Trophoblast cell (in vitro differentiated cells and primary cell): ENCODE measurements around the gene GPRIN1.

Experiments used
- DNase-seq, 2 donors: peaks; one replicate each; pipeline ENCODE4 v3.0.0-alpha.2; 2016
- H2AFZ ChIP-seq: 2 replicates; pipeline ENCODE4 v1.6.1; 2013; ENCODE audit warnings: low read length, moderate library complexity, mild to moderate bottlenecking; ENCODE audit not compliant: insufficient read depth, poor library complexity
- H2AK5ac ChIP-seq: 2 replicates; pipeline ENCODE4 v1.6.1; 2013; ENCODE audit warnings: mild to moderate bottlenecking, low read length
- H2BK120ac ChIP-seq: 2 replicates; pipeline ENCODE4 v1.6.1; 2013; ENCODE audit warnings: low read length, mild to moderate bottlenecking, moderate library complexity; ENCODE audit not compliant: insufficient read depth, poor library complexity
- H2BK12ac ChIP-seq: 2 replicates; pipeline ENCODE4 v1.6.1; 2013; ENCODE audit warnings: mild to moderate bottlenecking, low read length, moderate library complexity
- H2BK5ac ChIP-seq: 2 replicates; pipeline ENCODE4 v1.6.1; 2013; ENCODE audit warnings: low read length, low read depth, moderate library complexity, mild to moderate bottlenecking; ENCODE audit not compliant: poor library complexity
- H3K14ac ChIP-seq: 2 replicates; pipeline ENCODE4 v1.6.1; 2013; ENCODE audit warnings: mild to moderate bottlenecking, low read length
- H3K18ac ChIP-seq: 2 replicates; pipeline ENCODE4 v1.6.1; 2013; ENCODE audit warnings: mild to moderate bottlenecking, low read length
- H3K23ac ChIP-seq: 2 replicates; pipeline ENCODE4 v1.6.1; 2013; ENCODE audit warnings: low read length
- H3K27ac ChIP-seq: 2 replicates; pipeline ENCODE4 v1.5.1; 2013; ENCODE audit warnings: low read depth, mild to moderate bottlenecking, inconsistent platforms, low read length, moderate library complexity
- H3K27me3 ChIP-seq: 2 replicates; pipeline ENCODE4 v1.6.1; 2013; ENCODE audit warnings: inconsistent platforms, mild to moderate bottlenecking, low read length, moderate library complexity; ENCODE audit not compliant: insufficient read depth
- H3K36me3 ChIP-seq, 2 experiments: 1 replicate in 1 of 2; 2 replicates in 1 of 2; pipeline ENCODE4 v1.6.1; 2013; ENCODE audit warnings: low read length in 2 of 2, mild to moderate bottlenecking in 2 of 2, moderate library complexity in 1 of 2; ENCODE audit not compliant: insufficient read depth in 2 of 2, control insufficient read depth in 1 of 2
- H3K4ac ChIP-seq: 2 replicates; pipeline ENCODE4 v1.6.1; 2013; ENCODE audit warnings: low read depth, mild to moderate bottlenecking, low read length, moderate library complexity
- H3K4me1 ChIP-seq, 2 experiments: 1 replicate in 1 of 2; 2 replicates in 1 of 2; pipeline ENCODE4 v1.6.1; 2013; ENCODE audit warnings: low read length in 2 of 2, mild to moderate bottlenecking in 2 of 2, moderate library complexity in 1 of 2; ENCODE audit not compliant: insufficient read depth in 2 of 2, control insufficient read depth in 1 of 2
- H3K4me2 ChIP-seq: 2 replicates; pipeline ENCODE4 v1.6.1; 2013; ENCODE audit warnings: inconsistent platforms, mild to moderate bottlenecking, low read length, moderate library complexity
- H3K4me3 ChIP-seq: 2 replicates; pipeline ENCODE4 v1.5.1; 2013; ENCODE audit warnings: mild to moderate bottlenecking, low read depth, low read length, inconsistent platforms
- H3K79me1 ChIP-seq: one replicate; pipeline ENCODE4 v1.6.1; 2013; ENCODE audit warnings: low read length
- H3K79me2 ChIP-seq: 2 replicates; pipeline ENCODE4 v1.6.1; 2013; ENCODE audit warnings: low read length, mild to moderate bottlenecking; ENCODE audit not compliant: control insufficient read depth, insufficient read depth, poor library complexity
- H3K9ac ChIP-seq: 2 replicates; pipeline ENCODE4 v1.6.1; 2013; ENCODE audit warnings: mild to moderate bottlenecking, low read length
- H3K9me3 ChIP-seq: 2 replicates; pipeline ENCODE4 v1.6.1; 2013; ENCODE audit warnings: low read depth, mild to moderate bottlenecking, control low read depth, inconsistent platforms, low read length; ENCODE audit not compliant: insufficient read depth
- H4K12ac ChIP-seq: 2 replicates; pipeline ENCODE4 v1.6.1; 2013; ENCODE audit warnings: low read depth, mild to moderate bottlenecking, low read length, moderate library complexity
- H4K8ac ChIP-seq: 2 replicates; pipeline ENCODE4 v1.6.1; 2013; ENCODE audit warnings: low read depth, mild to moderate bottlenecking, low read length, moderate library complexity
- H4K91ac ChIP-seq: one replicate; pipeline ENCODE4 v1.6.1; 2013; ENCODE audit warnings: low read depth, mild to moderate bottlenecking, low read length, moderate library complexity
- WGBS: extraction: QIAGEN DNeasy Blood & Tissue Kit; methylation state at CpG from one replicate; pipeline ENCODE4 v1.1.7; 2013; ENCODE audit warnings: missing lambda C conversion rate; ENCODE audit not compliant: insufficient read length, insufficient coverage; ENCODE audit errors: extremely low coverage; 5-methylcytosine and 5-hydroxymethylcytosine counted together

GPRIN1 gene

DNA sequence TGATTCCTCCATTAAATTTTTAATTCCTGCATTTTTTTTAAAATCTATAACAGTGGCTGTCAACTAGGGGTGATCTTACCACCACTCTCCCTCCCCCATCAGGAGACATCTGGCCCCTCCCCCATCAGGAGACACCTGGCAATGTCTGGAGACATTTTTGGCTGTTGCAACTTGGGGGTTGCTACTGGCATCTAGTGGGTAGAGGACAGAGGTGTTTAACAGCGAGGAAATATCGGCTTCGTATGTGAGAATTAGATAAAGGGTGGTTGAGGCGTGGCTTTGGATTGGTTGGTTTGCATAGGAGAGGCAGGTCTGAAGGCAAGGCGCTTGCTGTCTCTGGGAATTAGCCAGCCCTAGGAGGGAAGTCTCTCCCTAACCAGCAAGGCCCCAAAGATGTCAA is 50.3 kb downstream of the GPRIN1 start:
- no peak overlapping the region for H3K4ac ChIP-seq
- H2BK120ac ChIP-seq, result no peak overlapping the region
- H3K9ac ChIP-seq, result no peak overlapping the region
- no peak overlapping the region for H3K27ac ChIP-seq
- H4K8ac ChIP-seq, result no peak overlapping the region
- H3K14ac ChIP-seq, result no peak overlapping the region
- H3K36me3 ChIP-seq, result no peaks in the 10 kb centered on the region
- no peak overlapping the region for H2BK5ac ChIP-seq
- no peak overlapping the region for H4K91ac ChIP-seq
- no peak overlapping the region for H3K4me2 ChIP-seq
- H3K9me3 ChIP-seq, result peaks cover 1% of the 10 kb centered on the region
- no peak overlapping the region for H4K12ac ChIP-seq
- H2BK12ac ChIP-seq, result no peak overlapping the region
- no peak overlapping the region for H3K23ac ChIP-seq
- no peaks in the 10 kb centered on the region for H3K4me1 ChIP-seq
- H3K4me3 ChIP-seq, result no peak overlapping the region
- no peak overlapping the region for H2AK5ac ChIP-seq
- no peaks in the 10 kb centered on the region for H3K79me2 ChIP-seq
- H3K27me3 ChIP-seq, result no peaks in the 10 kb centered on the region
- H3K18ac ChIP-seq, result no peak overlapping the region
- H3K79me1 ChIP-seq, result no peaks in the 10 kb centered on the region
- H2AFZ ChIP-seq, result no peak overlapping the region
- DNase-seq, result no peak
- 100% methylated on average over 1 of the region's 5 CpGs for WGBS

DNA sequence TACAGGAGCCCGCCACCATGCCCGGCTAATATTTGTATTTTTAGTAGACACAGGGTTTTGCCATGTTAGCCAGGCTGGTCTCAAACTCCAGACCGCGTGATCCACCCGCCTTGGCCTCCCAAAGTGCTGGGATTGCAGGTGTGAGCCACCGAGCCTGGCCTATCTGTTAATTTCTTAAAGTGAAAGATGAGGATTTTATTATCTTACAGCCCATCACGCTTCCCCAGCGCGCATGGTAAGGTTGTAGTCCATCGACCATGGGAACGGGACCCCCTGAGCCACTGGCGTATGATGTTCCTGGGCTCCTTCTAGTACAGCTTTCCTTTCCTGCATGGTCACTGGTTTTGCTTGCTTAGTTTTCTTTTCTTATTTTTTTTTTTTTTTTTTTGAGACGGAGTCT is 52.1 kb downstream of the GPRIN1 start:
- no CpG with 5 or more reads among the region's 13 CpGs for WGBS

DNA sequence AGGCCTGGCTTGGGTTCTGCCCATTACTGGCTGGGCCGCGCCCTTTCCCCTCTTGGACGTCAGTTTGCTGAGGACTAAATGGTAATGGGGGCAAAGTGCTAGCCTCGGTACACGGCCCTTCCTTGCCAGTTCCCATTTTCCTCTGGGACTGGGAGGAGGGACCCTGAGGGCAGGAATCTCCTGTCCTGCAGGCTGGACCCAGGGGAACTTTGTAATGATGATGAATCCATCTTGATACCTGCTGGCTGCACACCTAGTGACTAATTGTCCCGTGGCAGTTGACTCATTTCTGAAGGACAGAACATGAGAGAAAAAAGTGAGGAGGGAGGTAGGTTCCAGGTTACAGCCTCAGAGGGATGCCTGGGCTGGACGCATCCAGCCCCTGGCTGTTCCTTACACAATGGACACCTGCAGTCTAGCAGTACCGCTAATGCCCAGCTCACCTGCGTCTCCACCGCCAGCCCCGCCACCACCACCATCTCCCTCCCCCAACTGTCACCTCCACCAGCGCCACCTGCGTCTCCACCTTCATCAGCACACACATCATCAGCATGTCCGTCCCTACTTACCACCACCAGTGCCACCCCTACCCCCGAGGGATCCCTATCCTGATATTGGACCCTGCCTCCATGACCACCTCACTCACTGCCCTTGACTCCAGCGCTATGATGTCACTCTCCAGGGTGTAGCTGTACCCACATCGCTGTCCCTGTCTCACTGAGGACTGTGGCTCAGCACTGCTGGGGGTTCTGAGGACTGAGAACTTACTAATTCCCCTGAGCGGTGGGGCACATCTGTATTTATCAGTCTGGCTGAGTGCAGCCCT is 56.5 kb downstream of the GPRIN1 start:
- Histone ChIP-seq H2AFZ (no peak overlapping the region), H3K9me3 (no peaks in the 10 kb centered on the region), H3K23ac (no peak overlapping the region), H2AK5ac (no peak overlapping the region), H3K4me2 (no peak overlapping the region), H3K14ac (no peak overlapping the region), H3K4me3 (no peak overlapping the region), H3K27me3 (no peaks in the 10 kb centered on the region), H4K8ac (no peak overlapping the region), H3K4me1 (no peaks in the 10 kb centered on the region), H3K4ac (no peak overlapping the region), H2BK5ac (no peak overlapping the region), H3K79me2 (no peaks in the 10 kb centered on the region), H4K91ac (no peak overlapping the region), H2BK120ac (no peak overlapping the region), H3K9ac (no peak overlapping the region), H3K18ac (no peak overlapping the region), H2BK12ac (no peak overlapping the region), H3K79me1 (no peaks in the 10 kb centered on the region), H3K27ac (no peak overlapping the region), H4K12ac (no peak overlapping the region), H3K36me3 (no peaks in the 10 kb centered on the region)
- WGBS, result no CpG with 5 or more reads among the region's 18 CpGs
- peak; percentile 96 to 97 for DNase-seq

More for the DNA sequence above, 52.1 kb downstream of the GPRIN1 start:
- no peak overlapping the region for H3K4me2 ChIP-seq
- no peak overlapping the region for H3K14ac ChIP-seq
- no peak overlapping the region for H3K9ac ChIP-seq
- H3K27me3 ChIP-seq, result no peaks in the 10 kb centered on the region
- no peak overlapping the region for H4K8ac ChIP-seq
- H3K4me1 ChIP-seq, result no peaks in the 10 kb centered on the region
- H3K4me3 ChIP-seq, result no peak overlapping the region
- H4K12ac ChIP-seq, result no peak overlapping the region
- no peak overlapping the region for H2BK120ac ChIP-seq
- peaks cover 1% of the 10 kb centered on the region for H3K9me3 ChIP-seq
- H2BK5ac ChIP-seq, result no peak overlapping the region
- H3K79me1 ChIP-seq, result no peaks in the 10 kb centered on the region
- no peak overlapping the region for H2AK5ac ChIP-seq
- H3K23ac ChIP-seq, result no peak overlapping the region
- H2BK12ac ChIP-seq, result no peak overlapping the region
- no peak for DNase-seq
- H2AFZ ChIP-seq, result no peak overlapping the region
- no peak overlapping the region for H3K18ac ChIP-seq
- H3K79me2 ChIP-seq, result no peaks in the 10 kb centered on the region
- H3K27ac ChIP-seq, result no peak overlapping the region
- H4K91ac ChIP-seq, result no peak overlapping the region
- H3K36me3 ChIP-seq, result no peaks in the 10 kb centered on the region
- H3K4ac ChIP-seq, result no peak overlapping the region

DNA sequence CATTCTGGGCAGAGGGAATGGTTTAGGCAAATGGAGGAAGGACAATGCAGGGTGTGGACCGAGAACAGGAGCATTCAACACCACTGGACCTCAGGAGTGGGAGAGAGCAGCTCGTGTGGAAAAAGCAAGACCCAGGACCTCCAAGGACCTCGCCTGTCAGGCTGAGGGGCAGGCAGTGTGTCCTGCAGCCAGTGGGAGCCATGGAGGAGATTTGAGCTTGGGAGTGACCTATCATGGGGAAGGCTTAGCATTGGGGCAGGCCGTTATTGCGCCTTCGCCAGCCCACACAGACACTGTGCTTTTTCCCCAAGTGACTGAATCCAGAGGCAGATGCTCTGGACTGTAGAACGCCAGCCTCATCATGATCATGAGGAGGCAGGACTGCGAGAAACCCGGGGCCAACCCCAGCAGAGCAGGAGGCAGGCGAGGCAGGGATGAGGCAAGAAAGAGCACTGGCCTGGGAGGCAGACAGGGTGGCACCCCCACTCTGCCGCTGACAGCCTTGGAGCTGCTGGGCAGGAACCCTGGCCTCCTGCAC is 57.6 kb downstream of the GPRIN1 start:
- no peak for DNase-seq
- Histone ChIP-seq H3K79me1 (no peaks in the 10 kb centered on the region), H3K36me3 (no peaks in the 10 kb centered on the region), H2BK12ac (no peak overlapping the region), H3K79me2 (no peaks in the 10 kb centered on the region), H2AK5ac (no peak overlapping the region), H4K8ac (no peak overlapping the region), H3K4me1 (no peaks in the 10 kb centered on the region), H3K27me3 (no peaks in the 10 kb centered on the region), H2BK5ac (no peak overlapping the region), H3K27ac (no peak overlapping the region), H3K4ac (no peak overlapping the region), H3K4me2 (no peak overlapping the region), H3K23ac (no peak overlapping the region), H4K91ac (no peak overlapping the region), H3K18ac (no peak overlapping the region), H2AFZ (no peak overlapping the region), H2BK120ac (no peak overlapping the region), H3K9me3 (no peaks in the 10 kb centered on the region), H3K9ac (no peak overlapping the region), H3K14ac (no peak overlapping the region), H4K12ac (no peak overlapping the region), H3K4me3 (no peak overlapping the region)
- no CpG with 5 or more reads among the region's 11 CpGs for WGBS
